Activated CD4-positive, CD25-positive, alpha-beta regulatory T cell treated with anti-CD3 and anti-CD28 coated beads, Interleukin-2, amount 50 U/mL, for 16 hours (primary cell): ENCODE measurements around the gene DENND4A.
A peak's percentile ranks its signal among the peaks of the same experiment; 100 is the strongest.
"Not testable (repeated sequence)": the region's sequence is repeated elsewhere in the genome, so short reads cannot be mapped to it uniquely, and the experiment has no call there.

Source experiments
- DNase-seq: peaks from one replicate; pipeline ENCODE4 v3.0.0-alpha.2; 2020; ENCODE audit warnings: low read depth, low spot score

Gene DENND4A

DNA sequence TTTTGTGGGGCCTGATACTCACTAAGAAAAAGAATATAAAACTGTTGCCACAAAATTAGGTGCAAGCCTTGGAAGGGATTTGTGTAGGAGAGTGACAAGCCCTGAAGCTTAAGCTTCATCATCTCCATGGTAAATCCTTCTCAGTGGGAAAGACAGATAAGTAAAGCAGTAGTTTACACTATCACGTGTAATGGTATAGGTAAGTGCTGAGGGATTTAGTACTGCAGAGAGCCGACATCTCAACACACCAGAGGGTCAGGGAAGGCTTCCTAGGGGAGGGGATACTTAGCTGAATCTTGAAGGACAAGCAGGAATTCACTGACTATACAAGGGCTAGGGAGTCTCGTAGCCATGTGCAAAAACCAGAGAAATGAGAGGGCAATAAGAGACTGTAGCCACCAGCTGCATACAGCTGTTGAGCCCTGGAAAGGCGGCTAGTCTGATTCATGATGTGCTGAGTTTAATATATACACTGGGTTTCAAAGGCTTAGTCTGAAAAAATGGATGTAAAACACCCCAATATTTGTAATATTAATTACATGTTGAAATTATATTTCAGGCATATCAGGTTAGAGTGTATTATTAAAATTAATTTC, 159.2 kb downstream of the DENND4A start:
- DNase-seq, result no peak

DNA sequence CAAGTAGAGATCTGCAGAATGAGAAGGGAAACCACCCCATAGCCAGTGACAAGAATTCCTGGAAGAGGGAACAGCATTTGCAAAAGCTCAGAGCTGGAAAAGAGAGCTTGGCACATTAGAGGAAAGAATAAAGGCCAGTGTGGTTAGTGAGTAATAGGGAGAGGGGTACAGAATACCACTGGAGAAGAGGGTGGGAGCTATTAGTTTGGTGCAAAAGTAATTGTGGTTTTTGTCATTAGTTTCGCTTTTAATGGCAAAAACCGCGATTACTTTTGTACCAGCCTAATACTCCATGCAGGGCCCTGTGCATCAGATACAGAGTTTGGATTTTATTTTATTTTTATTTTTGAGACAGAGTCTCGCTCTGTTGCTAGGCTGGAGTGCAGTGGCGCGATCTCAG, 160.6 kb downstream of the DENND4A start:
- no peak for DNase-seq

DNA sequence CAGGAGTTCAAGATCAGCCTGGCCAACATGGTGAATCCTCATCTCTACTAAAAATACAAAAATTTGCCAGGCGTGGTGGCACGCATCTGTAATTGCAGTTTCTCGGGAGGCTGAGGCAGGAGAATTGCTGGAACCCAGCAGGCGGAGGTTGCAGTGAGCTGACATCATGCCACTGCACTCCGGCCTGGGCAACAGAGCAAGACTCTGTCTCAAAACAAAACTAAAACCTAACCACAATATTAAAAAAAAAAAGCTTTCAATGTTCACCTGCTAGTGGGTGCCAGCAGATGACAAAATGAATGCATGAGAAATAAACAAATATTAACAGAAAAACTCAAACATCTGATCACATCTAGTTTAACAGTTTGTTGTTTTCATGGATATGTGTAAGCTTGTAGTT, 161.3 kb downstream of the DENND4A start:
- DNase-seq, result no peak

DNA sequence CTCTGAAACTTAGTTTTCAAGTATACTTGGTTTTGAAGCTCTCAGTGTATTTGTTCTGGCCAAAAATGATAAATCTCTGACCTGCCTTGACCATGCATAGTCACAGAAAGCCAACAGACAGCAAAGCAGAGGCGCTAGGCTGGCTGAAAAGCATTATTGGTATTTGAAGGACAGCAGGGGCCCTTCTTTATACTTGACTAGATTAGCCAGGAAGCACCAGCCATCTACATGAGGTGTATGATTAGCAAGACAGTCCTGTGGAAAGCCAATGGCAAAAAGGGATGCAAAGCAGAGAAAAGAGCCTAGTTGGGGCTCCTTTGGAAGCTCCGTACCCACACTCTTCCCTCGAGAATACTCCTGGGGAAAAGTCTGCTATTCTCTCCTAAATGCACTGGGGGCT, 162.5 kb downstream of the DENND4A start:
- no peak for DNase-seq

DNA sequence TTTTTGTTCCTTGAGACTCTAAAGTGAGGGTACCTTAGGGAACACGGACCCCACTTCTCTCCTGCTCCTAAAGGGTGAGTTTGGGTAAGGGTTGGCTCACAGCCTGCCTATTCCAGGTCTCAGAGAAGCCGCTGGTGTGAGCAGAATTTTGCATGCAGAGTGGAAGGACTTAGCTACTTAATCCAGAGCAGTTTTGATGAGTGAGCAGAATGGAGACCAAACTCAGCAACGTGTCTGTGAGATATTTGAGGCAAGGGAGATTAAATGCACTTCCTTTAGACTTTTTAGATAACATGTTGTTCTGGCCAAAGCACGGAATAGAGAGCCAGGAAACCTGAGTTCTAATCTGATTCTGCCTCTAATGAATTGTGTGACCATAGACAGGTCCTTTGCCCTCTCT, 165.2 kb downstream of the DENND4A start:
- no peak for DNase-seq

DNA sequence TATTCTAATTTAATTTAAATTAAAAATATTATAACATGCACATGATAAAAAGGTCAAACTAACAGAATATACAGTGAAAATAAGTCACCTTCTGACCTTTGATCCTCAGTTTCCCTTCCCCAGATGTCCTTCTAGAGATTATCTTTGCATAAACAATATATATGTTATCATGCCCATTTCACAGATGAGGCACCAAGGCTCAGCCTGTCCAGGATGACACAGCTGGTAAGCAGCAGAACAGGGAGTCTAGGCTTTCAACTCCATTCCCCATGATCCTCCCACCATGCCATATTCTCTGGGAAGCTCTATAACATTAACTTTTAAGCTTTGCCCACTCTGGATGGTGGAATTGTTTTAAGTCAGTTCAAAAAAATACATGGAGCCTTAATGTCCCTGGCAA, 169.0 kb downstream of the DENND4A start:
- DNase-seq, result no peak

DNA sequence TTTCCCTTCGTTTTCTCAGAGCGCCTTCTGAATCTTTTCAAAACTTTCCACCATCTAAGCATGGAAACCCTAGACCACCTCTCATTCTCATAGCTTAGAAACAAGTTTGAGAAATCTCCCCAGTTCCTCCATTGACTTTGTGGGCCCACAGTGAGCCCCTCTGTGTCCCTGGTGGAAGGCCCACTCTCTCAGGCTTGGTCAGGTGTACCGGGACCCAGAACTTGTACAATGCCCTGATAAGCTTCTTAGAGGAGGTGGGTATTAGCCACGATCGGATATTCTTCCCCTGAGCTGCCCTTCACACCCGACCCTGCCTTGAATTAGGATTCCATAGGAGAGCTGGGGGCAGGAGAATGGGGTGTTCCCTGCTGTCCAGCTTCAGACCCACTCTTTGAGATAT, 170.5 kb downstream of the DENND4A start, which contains the start of gene SLC24A1:
TSS of gene SLC24A1 (plus strand) at position 301 of the 400 bp plus-strand sequence. CDS start 2,143 bp downstream, outside the sequence.
- DNase-seq, result no peak

DNA sequence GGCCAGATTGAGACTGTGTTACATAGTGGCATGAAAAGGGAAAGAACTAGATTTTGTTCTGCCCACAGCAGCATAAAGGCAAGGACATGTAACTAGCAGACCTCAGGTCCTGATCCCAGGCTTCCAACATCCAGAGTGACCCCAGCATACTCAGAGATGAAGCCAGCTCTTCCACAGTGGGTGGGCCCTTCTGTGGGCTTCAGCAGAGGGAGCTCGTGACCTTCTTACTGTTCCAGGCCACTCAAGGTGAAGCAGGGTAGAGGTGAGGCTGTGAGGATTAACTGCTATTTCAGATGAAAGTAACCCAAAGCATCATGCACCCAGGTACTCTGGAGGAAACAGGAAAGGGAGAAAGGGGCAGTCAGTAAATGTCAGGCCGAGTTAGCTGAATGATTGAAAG, 171.3 kb downstream of the DENND4A start:
- DNase-seq, result no peak

DNA sequence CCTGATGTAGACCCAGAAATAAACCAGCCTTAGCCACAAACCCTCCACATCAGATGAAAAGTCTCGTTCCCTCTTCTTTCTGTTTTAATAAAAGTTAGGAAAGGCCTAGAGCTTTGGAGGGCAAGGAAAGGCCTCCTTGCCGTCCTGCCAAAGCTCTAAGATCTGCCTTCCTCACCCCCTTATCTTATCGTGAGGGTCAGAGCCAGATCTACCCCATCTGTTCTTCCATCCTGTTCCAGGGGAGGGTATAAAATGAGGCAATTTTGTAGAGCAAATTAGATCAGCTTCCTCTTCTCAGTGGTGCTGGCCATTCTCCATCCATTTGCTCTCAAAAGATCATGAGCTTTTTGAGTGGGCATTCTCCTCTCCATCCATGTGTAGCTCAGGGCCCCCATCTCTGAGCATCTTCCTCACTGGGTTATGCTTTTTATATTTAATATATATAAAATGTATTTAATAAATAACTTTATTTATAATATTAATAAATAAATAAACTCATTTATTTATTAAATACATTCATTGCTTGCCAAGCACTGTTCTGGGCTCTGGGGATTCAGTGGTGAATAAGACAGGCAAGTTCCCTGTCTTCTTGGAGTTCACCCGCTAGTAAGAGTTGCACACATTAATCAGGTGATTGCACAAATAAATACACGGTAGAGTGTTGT, 172.3 kb downstream of the DENND4A start:
- DNase-seq, result no peak

DNA sequence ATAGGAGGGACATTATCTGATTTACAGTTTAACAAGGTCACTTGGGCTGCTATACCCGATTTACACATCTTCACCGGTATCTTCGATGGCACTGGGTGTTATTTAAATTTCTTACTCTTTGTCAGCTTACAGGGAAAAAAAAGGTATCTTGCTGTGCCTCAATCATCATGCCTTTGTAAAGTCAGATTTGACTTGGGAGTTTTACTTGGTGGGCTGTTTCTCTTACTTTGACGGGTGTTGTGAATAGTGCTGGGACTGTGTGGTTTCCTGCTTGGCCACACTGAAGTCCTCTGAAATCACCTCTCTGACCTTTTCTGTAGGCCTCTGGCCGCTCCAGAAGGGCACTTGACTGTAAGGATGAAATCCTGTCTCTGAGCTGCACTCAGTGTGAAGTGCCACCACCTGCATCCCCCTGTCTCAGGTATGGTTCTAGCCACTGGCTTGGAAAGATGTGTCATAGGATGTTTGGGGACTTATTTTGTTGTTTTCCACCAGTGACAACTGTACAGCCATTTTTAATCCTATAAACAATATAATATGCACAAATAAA, 173.5 kb downstream of the DENND4A start:
- no peak for DNase-seq

DNA sequence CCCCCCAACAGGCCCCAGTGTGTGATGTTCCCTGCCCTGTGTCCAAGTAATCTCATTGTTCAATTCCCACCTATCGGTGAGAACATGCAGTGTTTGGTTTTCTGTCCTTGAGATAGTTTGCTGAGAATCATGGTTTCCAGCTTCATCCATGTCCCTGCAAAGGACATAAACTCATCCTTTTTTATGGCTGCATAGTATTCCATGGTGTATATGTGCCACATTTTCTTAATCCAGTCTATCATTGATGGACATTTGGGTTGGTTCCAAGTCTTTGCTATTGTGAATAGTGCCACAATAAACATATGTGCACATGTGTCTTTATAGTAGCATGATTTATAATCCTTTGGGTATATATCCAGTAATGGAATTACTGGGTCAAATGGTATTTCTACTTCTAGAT, 176.2 kb downstream of the DENND4A start:
- DNase-seq, result not testable (repeated sequence)

DNA sequence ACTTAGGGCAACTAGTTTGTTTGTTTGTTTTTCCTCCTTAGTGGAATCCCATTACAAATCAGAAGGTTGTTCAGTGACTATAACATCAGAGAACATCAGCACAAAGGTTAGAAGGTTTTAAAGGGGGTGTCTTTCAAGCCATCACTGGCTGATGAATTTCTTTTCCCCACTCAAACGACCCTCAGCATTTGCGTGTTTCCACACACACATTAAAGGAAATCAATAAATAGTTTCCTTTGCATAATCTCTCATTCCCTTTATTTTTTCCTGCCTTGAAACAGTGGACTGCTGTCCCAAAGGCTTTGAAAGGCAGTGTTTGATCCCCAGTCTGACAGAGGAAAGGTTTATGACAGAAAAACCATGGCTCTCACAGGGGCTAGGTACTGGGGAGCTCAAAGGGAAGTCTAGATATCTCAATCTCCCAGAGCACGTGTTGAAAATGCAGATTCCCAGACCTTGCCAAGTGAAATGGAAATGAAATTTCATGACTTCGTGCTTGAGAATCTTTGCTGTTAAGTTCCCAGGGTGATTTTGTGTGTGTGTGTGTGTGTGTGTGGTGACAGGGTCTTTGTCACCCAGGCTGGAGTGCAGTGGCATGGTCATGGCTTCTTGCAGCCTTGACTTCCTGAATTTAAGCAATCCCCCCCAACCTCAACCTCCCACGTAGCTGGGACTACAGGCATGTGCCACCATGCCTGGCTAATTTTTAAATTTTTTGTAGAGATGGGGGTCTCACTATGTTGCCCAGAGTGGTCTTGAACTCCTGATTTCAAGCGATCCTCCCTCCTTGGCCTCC, 178.9 kb downstream of the DENND4A start:
- DNase-seq, result no peak

DNA sequence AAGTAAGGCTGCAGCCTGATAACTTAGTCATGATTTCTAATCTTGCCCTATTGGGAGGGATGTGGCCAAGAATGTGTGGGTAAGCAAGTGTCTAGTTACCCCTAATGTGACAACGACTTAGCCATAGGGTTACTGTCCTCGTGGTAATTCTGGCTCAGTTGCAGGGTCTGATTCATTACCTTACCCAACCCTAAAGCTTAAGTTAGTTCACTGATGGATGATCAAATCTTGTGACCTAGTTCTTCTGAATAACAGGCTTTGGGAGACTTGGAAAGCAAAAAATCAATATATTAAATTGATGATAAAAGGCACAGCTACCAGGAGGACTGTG, 179.5 kb downstream of the DENND4A start:
- DNase-seq, result no peak

DNA sequence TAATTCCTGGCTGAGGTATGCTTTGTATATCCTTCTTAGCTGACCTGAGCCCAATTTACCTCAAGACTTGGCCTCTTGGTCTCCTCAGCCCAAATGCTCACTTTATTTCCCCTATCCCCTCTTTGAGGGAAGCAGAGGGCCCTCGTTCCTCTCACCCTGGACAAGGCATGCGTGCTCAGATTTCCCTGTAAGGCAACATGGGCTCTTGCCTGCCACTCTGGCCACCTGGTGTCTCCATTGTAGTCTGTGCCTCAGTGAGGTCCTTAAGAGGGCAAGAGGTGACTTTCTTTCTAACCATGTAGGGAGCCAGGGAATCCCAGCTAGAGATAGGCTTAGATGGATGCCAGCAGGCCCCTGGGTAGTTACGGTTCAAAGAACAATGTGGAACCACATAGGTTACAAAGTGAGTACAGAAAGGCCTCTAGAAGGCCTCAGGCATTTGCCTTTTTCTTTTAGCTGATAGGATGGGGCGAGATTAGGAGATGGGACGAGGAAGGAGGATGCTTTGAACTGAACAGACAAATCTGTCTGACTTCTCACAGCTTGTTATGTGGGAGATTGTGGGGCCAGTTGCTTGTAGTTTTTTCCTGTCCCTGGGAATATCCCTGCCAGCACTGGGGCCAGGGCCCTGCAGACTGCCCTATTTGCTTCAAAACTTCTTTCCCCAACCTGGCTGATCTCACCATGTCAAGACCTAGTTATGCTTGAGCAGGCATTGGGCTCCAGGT, 180.0 kb downstream of the DENND4A start:
- no peak for DNase-seq

DNA sequence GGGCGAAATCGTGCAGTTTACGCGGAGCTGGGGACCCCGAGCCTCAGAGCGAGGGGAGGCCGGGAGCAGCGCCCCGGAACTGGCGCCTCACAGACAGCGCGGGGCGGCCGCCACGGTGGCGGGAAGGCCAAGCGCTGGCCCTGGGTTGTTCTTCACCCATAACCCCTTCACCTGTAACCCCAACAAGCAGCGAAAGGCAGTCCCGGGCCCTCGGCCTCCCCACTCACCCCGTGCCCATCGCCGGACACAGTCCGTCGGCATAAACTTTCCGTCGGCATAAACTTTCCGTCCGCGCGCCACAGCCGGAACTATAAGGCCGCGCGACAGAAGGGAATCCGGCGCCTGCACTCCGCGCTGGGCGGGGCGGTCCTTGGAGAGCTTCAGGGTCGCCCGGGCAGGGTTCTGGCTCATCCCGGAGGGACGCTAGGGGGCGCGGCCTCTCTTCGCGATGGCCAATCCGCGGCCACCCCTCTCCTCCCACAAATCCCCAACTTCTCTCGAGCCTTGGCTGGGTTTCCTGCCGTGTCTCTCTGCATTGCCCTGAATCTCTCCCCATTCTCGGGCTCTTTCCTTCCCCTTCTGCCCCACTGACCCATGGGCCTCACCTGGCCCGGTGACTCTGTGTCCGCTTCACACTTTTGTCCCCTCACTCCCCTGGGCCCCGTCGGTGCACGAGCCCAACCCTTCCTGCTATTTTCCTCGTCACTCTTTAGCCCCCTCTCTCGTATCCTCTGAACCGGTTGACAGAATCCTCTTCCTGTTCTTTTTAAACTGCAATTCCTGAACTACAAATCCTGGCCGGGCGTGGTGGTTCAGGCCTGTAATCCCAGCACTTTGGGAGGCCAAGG, 181.0 kb downstream of the DENND4A start, which contains the start of gene INTS14:
TSS of gene INTS14 (minus strand) at position 261 of the 848 bp plus-strand sequence. CDS start 3,751 bp downstream, outside the sequence.
- DNase-seq, result peak; percentile 84
